ENCODE measurements around the gene SCN4A. TPM values are rescaled to one million over a fixed set of nuclear protein-coding genes. Genes with fewer than 3 reads are reported as not detected.
"Not testable (repeated sequence)": the region's sequence is repeated elsewhere in the genome, so short reads cannot be mapped to it uniquely, and the experiment has no call there.

SCN4A gene
- total RNA-seq, 2 donors from 2014 or later, result 0.07 to 0.27 TPM

DNA sequence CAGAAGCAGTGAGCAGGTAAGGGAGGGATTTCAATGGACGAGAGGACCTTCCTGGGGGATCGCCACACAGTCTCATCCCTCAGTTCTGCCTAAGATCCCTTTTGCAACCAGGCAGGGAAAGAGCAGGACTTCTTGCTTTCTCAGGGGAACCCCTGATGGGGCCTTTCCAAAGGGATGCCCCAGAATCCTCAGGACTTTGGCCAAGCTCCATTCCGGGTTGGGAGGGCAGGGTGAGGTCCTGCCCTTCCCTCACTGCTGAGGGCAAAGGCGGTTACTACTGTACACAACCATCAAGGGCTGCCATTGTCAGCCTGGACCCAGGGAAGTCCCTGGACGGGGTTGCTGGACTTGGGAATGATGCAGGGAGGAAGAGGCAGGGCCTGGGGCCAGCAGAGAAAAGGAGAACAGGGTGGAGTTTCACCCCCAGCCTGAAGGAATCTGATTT is 35.1 kb upstream of the SCN4A start:
- Histone ChIP-seq H3K9me3 (no peaks in the 10 kb centered on the region), H3K4me1 (peaks cover 3% of the 10 kb centered on the region), H3K36me3 (no peaks in the 10 kb centered on the region), H3K27me3 (no peaks in the 10 kb centered on the region), H3K9ac (ENCODE audit: low read depth in 2 of 2, low read length in 2 of 2) (no peak overlapping the region), H3K27ac (no peak overlapping the region), H3K4me3 (no peak overlapping the region)
- TF ChIP-seq, protein P1, sequence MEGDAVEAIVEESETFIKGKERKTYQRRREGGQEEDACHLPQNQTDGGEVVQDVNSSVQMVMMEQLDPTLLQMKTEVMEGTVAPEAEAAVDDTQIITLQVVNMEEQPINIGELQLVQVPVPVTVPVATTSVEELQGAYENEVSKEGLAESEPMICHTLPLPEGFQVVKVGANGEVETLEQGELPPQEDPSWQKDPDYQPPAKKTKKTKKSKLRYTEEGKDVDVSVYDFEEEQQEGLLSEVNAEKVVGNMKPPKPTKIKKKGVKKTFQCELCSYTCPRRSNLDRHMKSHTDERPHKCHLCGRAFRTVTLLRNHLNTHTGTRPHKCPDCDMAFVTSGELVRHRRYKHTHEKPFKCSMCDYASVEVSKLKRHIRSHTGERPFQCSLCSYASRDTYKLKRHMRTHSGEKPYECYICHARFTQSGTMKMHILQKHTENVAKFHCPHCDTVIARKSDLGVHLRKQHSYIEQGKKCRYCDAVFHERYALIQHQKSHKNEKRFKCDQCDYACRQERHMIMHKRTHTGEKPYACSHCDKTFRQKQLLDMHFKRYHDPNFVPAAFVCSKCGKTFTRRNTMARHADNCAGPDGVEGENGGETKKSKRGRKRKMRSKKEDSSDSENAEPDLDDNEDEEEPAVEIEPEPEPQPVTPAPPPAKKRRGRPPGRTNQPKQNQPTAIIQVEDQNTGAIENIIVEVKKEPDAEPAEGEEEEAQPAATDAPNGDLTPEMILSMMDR (IDR thresholded peaks at IDR 0.05), result no peak
- peak; percentile 34 for DNase-seq
- intact Hi-C loops (cut with DNase I), result no loop called here

GRCh38 chr17:64007089-64007837 is 34.5 kb upstream of the SCN4A start:
- H3K27me3 ChIP-seq; H3K9me3 ChIP-seq; H3K27ac ChIP-seq; intact Hi-C loops (cut with DNase I); H3K9ac ChIP-seq (ENCODE audit: low read depth in 2 of 2, low read length in 2 of 2); H3K4me3 ChIP-seq; H3K36me3 ChIP-seq; H3K4me1 ChIP-seq: not testable (repeated sequence)
- DNase-seq, result peak; percentile 16

DNA sequence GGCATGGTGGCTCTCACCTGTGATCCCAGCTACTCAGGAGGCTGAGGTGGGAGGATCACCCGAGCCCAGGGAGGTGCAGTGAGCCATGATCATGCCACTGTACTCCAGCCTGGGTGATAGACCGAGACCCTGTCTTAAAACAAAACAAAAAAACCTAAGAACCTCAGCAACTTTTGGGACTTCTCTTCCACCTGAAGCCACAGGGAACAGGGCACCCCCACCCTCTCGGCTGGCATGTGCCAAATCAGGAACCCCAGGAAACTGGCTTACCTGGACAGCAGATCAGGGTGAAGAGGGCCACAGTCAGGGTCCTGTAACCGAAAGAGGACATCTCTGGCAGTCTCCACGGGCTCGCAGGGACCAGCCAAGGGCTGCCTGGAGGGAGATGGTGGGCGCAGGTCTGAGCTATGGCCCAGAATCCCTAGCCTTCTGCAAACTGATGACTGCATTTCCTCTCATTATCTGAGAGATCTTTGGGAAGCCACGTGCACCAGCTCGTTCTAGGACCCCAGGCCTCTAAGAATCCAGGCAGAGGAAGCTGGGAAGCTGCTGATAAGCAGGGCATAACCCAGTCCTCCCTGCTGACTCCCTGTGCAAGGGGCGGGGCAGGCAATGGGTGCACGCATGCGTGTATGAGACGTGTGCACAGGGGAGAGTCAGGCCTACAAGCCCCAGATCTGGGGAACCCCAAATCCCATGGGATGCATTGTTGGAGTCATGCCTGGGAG is 33.8 kb upstream of the SCN4A start:
- Histone ChIP-seq H3K36me3 (no peaks in the 10 kb centered on the region), H3K9ac (ENCODE audit: low read depth in 2 of 2, low read length in 2 of 2) (peak overlapping the region in 1 of 2 donors; percentile 9), H3K27me3 (no peaks in the 10 kb centered on the region), H3K27ac (no peak overlapping the region), H3K9me3 (no peaks in the 10 kb centered on the region), H3K4me3 (no peak overlapping the region), H3K4me1 (peaks cover 3% of the 10 kb centered on the region)
- intact Hi-C loops (cut with DNase I), result no loop called here
- TF ChIP-seq, protein P1 (IDR thresholded peaks at IDR 0.05), result no peak
- DNase-seq, result peak; percentile 49

DNA sequence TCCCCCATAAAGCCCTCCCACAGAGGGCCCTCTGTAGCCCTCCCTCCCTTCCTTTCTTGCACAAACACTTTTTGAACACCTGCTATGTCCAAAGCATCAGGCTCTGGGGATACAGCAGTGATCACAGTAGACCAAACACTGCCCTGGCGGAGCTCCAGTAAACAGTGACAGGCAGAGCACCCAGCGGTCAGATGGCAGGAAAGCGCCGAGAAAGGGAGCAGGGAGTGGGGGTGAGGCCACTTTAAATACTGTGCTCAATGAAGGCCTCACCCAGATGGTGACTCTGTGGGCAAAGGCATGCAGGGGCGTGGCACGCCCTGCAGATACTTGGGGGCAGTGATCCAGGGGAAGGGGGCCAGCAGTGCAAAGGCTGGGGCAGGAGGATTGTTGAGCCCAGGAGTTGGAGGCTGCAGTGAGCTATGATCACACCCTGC is 33.0 kb upstream of the SCN4A start:
- Histone ChIP-seq H3K4me3 (no peak overlapping the region), H3K9me3 (no peaks in the 10 kb centered on the region), H3K4me1 (peaks cover 3% of the 10 kb centered on the region), H3K27me3 (no peaks in the 10 kb centered on the region), H3K9ac (ENCODE audit: low read depth in 2 of 2, low read length in 2 of 2) (peak overlapping the region in 1 of 2 donors; percentile 26), H3K36me3 (no peaks in the 10 kb centered on the region), H3K27ac (no peak overlapping the region)
- peak; percentile 60 for DNase-seq
- intact Hi-C loops (cut with DNase I), result no loop called here
- TF ChIP-seq, protein P1 (IDR thresholded peaks at IDR 0.05), result no peak

GRCh38 chr17:64004903-64005733 is 32.4 kb upstream of the SCN4A start:
- Histone ChIP-seq H3K27me3 (no peaks in the 10 kb centered on the region), H3K4me1 (peaks cover 3% of the 10 kb centered on the region), H3K9me3 (no peaks in the 10 kb centered on the region), H3K4me3 (no peak overlapping the region), H3K36me3 (no peaks in the 10 kb centered on the region), H3K27ac (no peak overlapping the region), H3K9ac (ENCODE audit: low read depth in 2 of 2, low read length in 2 of 2) (peak overlapping the region in 1 of 2 donors; percentile 26)
- TF ChIP-seq, protein P1 (IDR thresholded peaks at IDR 0.05), result no peak
- intact Hi-C loops (cut with DNase I), result no loop called here
- DNase-seq, result peak; percentile 14
